ENCODE results near the gene SHROOM3. TPM values are rescaled to one million over a fixed set of nuclear protein-coding genes. Genes with fewer than 3 reads are reported as not detected.

Gene SHROOM3
- total and polyA plus RNA-seq, 4 donors, result 14.4 to 75.1 (median 47.3) TPM

DNA sequence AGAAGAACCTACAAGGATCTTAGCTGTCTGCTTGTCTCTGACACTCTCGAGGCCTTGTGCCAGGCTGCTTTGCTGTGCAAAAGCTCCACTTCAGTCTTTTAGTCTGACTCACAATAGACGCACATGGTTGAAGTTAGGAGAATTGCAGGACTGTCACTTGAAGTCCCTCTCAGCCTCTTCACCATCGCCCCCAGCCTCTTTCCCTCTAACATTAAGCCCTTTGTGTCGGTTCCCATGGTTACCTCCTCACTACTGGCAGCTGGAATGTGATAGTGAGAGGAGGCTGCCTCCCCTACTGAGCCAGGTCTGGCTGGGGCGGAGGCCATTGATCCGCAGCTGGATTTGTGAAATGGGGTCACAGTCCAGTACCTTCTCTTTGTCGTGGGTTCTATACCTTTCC is 261.1 kb downstream of the SHROOM3 start:
- Histone ChIP-seq H3K27me3 (ENCODE audit: control insufficient read depth in 3 of 3, insufficient read depth in 3 of 3, low read length in 2 of 3) (no peaks in the 10 kb centered on the region), H3K36me3 (ENCODE audit: control insufficient read depth in 4 of 4, insufficient read depth in 4 of 4, low read length in 4 of 4) (no peaks in the 10 kb centered on the region), H3K4me3 (no peak overlapping the region), H3K4me1 (ENCODE audit: control insufficient read depth in 5 of 5, insufficient read depth in 5 of 5, low read length in 5 of 5) (peaks cover 0 to 2% (median 0%) of the 10 kb centered on the region in 5 donors), H3K9me3 (ENCODE audit: control insufficient read depth in 4 of 4, insufficient read depth in 3 of 4, low read length in 3 of 4) (no peaks in the 10 kb centered on the region), H3K27ac (ENCODE audit: low read depth in 1 of 2, low read length in 1 of 2) (no peak overlapping the region), H3K9ac (ENCODE audit: insufficient read depth in 1 of 2, low read length in 2 of 2) (no peak overlapping the region)
- WGBS, 2 donors, result 74 to 83% methylated on average over 7 of the region's 7 CpGs
- ATAC-seq (ENCODE audit: insufficient read depth, low FRiP score) (no peak), DNase-seq (peak in 2 of 3 donors; percentile 62 to 66)
- no peak for TF ChIP-seq CTCF (IDR thresholded peaks at IDR 0.05; ENCODE audit: control extremely low read depth, extremely low read depth)

DNA sequence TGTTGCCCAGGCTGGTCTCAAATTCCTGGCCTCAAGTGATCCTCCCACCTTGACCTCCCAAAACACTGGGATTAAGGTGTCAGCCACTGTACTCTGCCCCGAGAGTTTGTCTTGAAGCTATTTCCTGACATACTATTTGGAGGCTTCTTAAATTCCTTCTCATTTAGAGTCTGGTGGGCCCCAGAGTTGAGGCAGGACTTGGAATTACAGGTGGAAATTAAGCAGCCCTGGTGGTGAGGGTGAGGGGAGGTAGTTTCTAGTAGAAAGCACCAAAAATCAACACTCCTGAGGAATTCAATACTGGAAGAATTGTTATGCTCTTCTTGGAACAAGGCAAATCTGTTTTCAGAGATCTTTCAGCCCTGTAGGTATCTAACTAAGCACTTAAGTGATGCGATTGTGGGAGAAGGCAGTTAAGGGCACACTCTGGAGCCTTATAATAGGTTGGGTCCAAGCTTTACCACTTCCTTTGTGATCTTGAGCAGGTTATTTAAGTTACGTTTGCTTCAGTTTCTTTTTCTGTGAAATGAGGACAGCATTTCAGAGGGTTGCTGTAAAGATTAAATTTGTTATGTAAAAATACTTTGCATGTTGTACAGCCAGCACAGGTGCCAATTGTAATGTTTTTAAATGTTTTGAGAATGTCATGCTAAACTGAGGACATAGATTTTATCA is 262.2 kb downstream of the SHROOM3 start:
- Histone ChIP-seq H3K4me3 (no peak overlapping the region), H3K27me3 (ENCODE audit: control insufficient read depth in 3 of 3, insufficient read depth in 3 of 3, low read length in 2 of 3) (no peaks in the 10 kb centered on the region), H3K36me3 (ENCODE audit: control insufficient read depth in 4 of 4, insufficient read depth in 4 of 4, low read length in 4 of 4) (no peaks in the 10 kb centered on the region), H3K9ac (ENCODE audit: insufficient read depth in 1 of 2, low read length in 2 of 2) (no peak overlapping the region), H3K27ac (ENCODE audit: low read depth in 1 of 2, low read length in 1 of 2) (no peak overlapping the region), H3K4me1 (ENCODE audit: control insufficient read depth in 5 of 5, insufficient read depth in 5 of 5, low read length in 5 of 5) (no peaks in the 10 kb centered on the region), H3K9me3 (ENCODE audit: control insufficient read depth in 4 of 4, insufficient read depth in 3 of 4, low read length in 3 of 4) (no peaks in the 10 kb centered on the region)
- no peak for TF ChIP-seq CTCF (IDR thresholded peaks at IDR 0.05; ENCODE audit: control extremely low read depth, extremely low read depth)
- DNase-seq (no peak), ATAC-seq (ENCODE audit: insufficient read depth, low FRiP score) (no peak)
- WGBS, 2 donors, result 80% methylated on average over 3 of the region's 3 CpGs

- ATAC-seq (ENCODE audit: insufficient read depth, low FRiP score) (no peak), DNase-seq (no peak)
- Histone ChIP-seq H3K27ac (ENCODE audit: low read depth in 1 of 2, low read length in 1 of 2) (no peak overlapping the region), H3K9ac (ENCODE audit: insufficient read depth in 1 of 2, low read length in 2 of 2) (no peak overlapping the region), H3K4me3 (no peak overlapping the region), H3K27me3 (ENCODE audit: control insufficient read depth in 3 of 3, insufficient read depth in 3 of 3, low read length in 2 of 3) (no peaks in the 10 kb centered on the region), H3K4me1 (ENCODE audit: control insufficient read depth in 5 of 5, insufficient read depth in 5 of 5, low read length in 5 of 5) (peaks cover 0 to 5% (median 0%) of the 10 kb centered on the region in 5 donors), H3K36me3 (ENCODE audit: control insufficient read depth in 4 of 4, insufficient read depth in 4 of 4, low read length in 4 of 4) (no peaks in the 10 kb centered on the region), H3K9me3 (ENCODE audit: control insufficient read depth in 4 of 4, insufficient read depth in 3 of 4, low read length in 3 of 4) (no peaks in the 10 kb centered on the region)
- WGBS, 2 donors, result 89 to 100% methylated on average over 1 of the region's 1 CpG
- TF ChIP-seq CTCF (IDR thresholded peaks at IDR 0.05; ENCODE audit: control extremely low read depth, extremely low read depth), result no peak
These were observed 263.1 kb downstream of the SHROOM3 start for GRCh38 chr4:76698141-76698540.
